ENCODE results near the gene PDXK.

The PDXK gene

DNA sequence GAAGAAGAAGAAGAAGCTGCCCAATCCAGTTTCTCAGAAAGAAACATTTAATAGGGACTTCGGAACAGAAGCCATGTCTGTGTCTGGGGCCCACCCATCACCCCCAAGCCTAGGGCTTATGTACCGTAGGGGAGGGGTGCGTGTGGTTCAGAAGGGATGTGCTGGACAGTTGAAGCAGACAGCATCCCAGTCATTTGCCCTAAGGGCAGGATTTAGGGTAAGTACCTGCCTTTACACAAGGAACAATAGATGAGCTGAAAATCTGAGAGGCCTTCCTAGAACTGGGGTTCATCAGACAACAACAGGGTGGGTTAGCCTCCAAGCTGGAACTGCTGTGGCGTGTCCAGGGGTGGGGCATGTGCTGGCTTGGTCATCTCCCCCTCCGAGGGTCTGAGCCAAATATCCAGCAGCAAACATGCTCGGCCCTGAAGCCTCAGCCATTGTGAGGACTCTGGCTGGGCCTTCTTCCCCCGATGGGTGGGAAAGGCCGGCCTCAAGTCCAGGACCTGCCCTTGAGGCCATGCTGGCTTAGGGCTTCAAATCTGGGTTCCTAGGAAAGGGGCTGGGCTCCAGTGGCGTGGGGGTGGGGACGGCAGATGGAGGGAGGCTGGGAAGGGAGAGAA is 45.1 kb downstream of the PDXK start:
- no peaks in the 10 kb centered on the region for H3K9me3 ChIP-seq
- no peaks in the 10 kb centered on the region for H3K27me3 ChIP-seq
- peaks cover 9% of the 10 kb centered on the region for H3K4me1 ChIP-seq
- no peak for DNase-seq
- H3K4me3 ChIP-seq (ENCODE audit: low read depth, low read length): no peak overlapping the region
- H3K36me3 ChIP-seq: peaks cover 3% of the 10 kb centered on the region; the same call in 1 of the 2 replicates
- TF ChIP-seq, protein P1, sequence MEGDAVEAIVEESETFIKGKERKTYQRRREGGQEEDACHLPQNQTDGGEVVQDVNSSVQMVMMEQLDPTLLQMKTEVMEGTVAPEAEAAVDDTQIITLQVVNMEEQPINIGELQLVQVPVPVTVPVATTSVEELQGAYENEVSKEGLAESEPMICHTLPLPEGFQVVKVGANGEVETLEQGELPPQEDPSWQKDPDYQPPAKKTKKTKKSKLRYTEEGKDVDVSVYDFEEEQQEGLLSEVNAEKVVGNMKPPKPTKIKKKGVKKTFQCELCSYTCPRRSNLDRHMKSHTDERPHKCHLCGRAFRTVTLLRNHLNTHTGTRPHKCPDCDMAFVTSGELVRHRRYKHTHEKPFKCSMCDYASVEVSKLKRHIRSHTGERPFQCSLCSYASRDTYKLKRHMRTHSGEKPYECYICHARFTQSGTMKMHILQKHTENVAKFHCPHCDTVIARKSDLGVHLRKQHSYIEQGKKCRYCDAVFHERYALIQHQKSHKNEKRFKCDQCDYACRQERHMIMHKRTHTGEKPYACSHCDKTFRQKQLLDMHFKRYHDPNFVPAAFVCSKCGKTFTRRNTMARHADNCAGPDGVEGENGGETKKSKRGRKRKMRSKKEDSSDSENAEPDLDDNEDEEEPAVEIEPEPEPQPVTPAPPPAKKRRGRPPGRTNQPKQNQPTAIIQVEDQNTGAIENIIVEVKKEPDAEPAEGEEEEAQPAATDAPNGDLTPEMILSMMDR (IDR thresholded peaks at IDR 0.05; ENCODE audit: low read depth, low read length): no peak

DNA sequence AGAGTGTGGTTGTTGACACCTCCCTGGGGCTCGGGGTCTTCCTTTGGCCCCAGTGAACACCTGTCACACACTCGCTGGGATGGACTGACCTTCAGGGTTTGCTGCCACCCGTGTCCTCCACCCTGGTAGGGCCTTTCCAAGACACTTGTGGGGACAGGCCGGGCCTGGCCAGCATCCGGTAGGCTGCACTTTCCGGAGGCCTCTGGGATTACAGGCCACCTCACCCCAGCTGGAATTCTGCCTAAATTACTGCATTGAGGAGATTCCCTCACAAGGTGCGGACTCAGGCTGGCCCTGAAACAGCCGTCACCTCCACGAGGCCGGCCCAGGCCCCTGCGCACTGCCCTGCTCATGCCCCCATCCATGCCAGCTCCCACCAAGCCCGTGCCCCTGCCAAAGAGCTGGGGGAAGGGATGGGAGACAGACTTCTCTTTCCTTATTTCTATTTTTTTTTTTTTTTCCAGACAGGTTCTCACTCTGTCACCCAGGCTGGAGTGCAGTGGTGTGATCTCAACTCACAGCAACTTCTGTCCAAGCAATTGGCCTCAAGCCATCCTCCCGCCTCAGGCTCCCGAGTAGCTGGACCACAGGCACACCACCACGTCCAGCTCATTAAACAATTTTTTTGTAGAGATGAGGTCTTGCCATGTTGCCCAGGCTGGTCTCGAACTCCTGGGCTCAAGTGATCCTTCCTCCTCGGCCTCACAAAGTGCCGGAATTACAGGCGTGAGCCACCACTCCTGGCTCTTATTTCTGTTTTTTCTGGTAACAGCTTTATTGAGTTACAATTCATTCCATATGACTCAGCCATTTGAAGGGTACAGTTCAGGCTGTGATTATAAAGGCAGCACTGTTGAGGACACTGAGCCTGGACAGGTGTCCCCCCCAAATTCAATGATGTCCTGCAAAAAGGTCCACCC is 45.9 kb downstream of the PDXK start:
- H3K4me3 ChIP-seq (ENCODE audit: low read depth, low read length): no peak overlapping the region
- H3K4me1 ChIP-seq: peaks cover 9% of the 10 kb centered on the region
- H3K27me3 ChIP-seq: no peaks in the 10 kb centered on the region
- TF ChIP-seq, protein P1 (IDR thresholded peaks at IDR 0.05; ENCODE audit: low read depth, low read length): no peak
- H3K9me3 ChIP-seq: no peaks in the 10 kb centered on the region
- H3K36me3 ChIP-seq: peaks cover 3% of the 10 kb centered on the region; the same call in 1 of the 2 replicates
- no peak for DNase-seq

DNA sequence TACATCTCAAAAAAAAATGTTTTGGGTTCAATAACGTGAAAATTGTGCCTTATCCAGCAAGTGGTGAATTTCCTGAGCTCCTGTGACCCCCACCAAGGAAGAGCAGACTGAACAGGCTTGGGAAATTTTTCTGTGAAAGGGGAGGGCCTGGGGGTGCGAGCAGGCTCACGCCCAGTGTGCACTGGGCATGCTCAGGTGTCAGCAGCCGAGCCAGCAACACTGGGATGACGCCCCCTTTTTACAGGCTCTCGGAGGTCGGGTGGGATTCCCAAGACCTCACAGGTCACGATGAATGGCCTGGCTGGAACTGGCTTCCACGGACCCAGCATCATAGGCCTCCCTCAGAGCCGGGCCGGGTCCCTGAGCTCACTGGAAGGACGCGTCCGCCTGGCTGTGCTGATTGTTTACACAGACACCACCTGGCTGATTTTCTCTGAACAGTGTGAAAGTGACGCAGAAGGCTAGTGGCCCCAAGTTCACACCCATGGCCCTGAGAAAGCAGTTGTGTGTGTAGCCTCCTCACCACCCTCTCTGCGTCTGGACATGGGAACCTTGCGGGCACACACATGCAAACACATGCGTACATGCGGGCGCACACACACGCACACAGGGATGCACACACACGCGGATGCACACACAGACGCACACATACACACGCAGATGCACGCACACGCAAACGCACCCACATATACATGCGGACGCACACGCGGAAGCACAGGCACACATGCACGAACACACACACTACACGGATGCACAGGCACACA is 48.0 kb downstream of the PDXK start:
- H3K4me1 ChIP-seq: peaks cover 9% of the 10 kb centered on the region
- TF ChIP-seq, protein P1 (IDR thresholded peaks at IDR 0.05; ENCODE audit: low read depth, low read length): no peak
- no peaks in the 10 kb centered on the region for H3K9me3 ChIP-seq
- H3K36me3 ChIP-seq: peaks cover 1% of the 10 kb centered on the region; the same call in 1 of the 2 replicates
- no peaks in the 10 kb centered on the region for H3K27me3 ChIP-seq
- DNase-seq: no peak
- H3K4me3 ChIP-seq (ENCODE audit: low read depth, low read length): no peak overlapping the region

- no peaks in the 10 kb centered on the region; the same call in 1 of the 2 replicates for H3K36me3 ChIP-seq
- TF ChIP-seq, protein P1 (IDR thresholded peaks at IDR 0.05; ENCODE audit: low read depth, low read length): no peak
- H3K9me3 ChIP-seq: no peaks in the 10 kb centered on the region
- H3K4me3 ChIP-seq (ENCODE audit: low read depth, low read length): no peak overlapping the region
- DNase-seq: no peak
- no peaks in the 10 kb centered on the region for H3K27me3 ChIP-seq
- H3K4me1 ChIP-seq: peaks cover 9% of the 10 kb centered on the region
Measured at GRCh38 chr21:43767498-43767983, 48.6 kb downstream of the PDXK start.

GRCh38 chr21:43767984-43768867 is 49.3 kb downstream of the PDXK start:
- Histone ChIP-seq H3K36me3 (peaks cover 5% of the 10 kb centered on the region), H3K4me3 (ENCODE audit: low read depth, low read length) (no peak overlapping the region), H3K9me3 (no peaks in the 10 kb centered on the region), H3K27me3 (no peaks in the 10 kb centered on the region), H3K4me1 (peaks cover 9% of the 10 kb centered on the region)
- no peak for DNase-seq
- TF ChIP-seq, protein P1 (IDR thresholded peaks at IDR 0.05; ENCODE audit: low read depth, low read length): no peak

All from BE2C (cell line).